Hindlimb muscle (tissue), 1 donor: ENCODE results near the gene B3GAT1. TPM values are rescaled to one million over a fixed set of nuclear protein-coding genes. Genes with fewer than 3 reads are reported as not detected.

Source experiments
- DNase-seq: peaks from one replicate; pipeline ENCODE4 v3.0.0-alpha.2; 2013
- polyA plus RNA-seq: library from polyadenylated mRNA; unstranded; fragments of 120-200 nt; gene quantifications from one replicate; pipeline ENCODE4 v1.2.1, GENCODE V29; 2013; ENCODE audit not compliant: insufficient read length

Gene B3GAT1
- polyA plus RNA-seq, 1 donor, result 0.10 TPM

DNA sequence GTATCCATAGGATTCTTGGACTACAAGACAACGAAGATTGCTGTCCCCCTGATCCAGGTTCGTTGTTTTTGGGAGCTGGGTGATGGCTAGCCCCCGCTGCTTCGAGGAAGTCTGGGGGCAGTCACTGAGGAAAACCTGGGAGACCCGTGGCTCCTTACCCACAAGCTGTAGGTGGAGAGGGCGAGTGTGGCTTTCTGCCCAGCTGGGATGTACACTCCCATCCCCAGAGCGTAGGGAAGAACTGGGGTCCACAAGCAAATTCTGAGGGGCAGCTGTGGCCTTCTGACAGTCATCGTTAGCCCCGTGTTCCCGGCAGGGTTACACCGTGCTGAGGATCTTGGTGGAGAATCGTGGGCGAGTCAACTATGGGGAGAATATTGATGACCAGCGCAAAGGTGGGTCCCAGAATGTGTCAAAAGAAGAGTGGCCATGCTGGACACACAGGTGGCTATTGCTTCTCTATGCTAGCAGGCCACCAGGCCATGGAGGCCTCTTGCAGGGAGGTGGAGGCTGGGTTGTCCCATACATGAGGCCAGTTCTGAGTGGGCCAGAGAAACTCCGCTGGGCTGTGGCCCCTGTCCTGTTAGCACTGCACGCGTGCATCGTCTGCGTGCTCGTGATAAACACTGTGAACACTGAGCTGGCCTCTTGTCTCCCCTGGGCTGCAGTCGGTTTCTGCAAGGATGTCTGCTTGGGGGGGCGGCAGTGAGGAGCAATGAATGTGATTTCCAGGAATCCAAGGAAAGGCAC is 40.4 kb downstream of the B3GAT1 start:
- no peak for DNase-seq

DNA sequence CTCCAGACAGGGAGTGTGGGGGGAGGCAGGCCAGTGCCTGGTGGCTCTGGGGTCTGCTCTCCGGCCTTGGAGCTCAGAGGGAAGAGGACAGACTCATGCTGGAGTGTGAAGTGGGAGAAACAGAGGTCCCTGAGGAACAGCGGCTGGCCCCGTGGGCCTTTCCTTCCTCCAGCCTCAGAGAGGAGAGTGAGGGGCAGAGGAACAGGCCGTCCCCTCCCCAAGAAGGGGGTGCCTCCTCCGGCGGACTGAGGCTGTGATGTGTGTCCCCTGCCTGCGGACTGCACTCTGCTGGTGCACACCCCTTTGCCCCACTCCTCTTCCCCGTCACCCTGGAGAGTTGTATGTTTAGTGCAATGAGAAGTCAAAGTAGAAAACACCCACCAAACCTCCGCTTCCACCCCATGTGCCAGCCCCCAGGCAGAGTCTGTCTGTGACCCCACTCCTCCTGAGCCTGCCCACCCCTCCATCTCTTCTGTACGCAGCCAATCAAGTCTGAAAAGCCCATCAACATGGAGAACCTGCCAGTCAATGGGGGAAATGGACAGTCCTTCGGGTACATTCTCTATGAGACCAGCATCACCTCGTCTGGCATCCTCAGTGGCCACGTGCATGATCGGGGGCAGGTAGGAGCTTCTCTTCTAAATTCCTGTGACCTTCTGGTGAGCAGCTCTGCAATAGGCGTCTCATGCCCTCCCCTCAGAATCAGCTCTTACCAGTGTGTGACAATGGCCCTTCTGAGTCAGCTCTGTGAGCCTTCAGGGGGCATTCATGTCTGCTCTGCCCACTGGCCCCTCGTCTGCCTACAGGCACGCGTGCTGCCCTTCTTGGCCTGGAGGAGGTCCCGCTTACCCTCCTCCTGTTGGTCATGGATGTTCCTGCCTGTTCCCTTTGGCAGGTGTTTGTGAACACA is 41.3 kb downstream of the B3GAT1 start:
- DNase-seq, result no peak

DNA sequence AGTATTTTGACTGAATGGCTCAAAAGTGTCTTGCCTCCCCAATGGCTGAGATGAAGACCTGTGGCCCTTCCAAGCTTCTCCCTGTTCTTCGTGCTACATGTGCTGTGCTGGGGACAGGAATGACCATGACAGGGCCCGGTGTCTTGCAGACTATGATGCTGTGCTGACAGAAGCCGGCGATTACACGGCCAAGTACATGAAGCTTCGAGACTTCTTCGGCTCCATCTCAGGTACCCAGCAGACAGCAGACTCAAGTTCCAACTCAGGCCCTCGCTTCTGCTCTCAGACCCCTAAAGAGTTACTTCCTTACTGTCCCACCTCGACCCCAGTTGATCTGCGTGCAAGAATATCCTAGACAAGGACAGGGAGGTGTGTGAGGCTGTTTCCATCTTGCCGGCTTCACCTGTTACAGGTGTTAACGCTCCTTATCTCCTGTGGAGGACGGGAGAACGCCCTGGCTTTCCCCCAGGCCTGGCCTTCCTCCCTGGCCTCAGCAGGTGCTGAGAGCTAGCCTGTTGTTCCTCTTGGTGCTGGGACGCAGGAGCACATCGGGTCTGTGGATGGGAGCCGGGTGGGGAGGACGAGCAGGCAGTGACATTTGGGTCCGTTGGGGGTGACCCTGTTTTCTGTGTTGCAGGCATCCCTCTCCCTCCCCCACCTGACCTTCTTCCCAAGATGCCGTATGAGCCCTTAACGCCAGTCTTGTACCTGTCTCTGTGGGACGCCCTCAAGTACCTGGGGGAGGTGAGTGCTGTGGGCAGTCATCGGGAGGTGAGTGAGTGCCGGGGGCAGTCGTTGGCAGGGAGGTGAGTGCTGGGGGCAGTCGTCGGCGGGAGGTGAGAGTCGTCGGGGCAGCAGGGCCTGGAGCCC is 42.2 kb downstream of the B3GAT1 start:
- no peak for DNase-seq

DNA sequence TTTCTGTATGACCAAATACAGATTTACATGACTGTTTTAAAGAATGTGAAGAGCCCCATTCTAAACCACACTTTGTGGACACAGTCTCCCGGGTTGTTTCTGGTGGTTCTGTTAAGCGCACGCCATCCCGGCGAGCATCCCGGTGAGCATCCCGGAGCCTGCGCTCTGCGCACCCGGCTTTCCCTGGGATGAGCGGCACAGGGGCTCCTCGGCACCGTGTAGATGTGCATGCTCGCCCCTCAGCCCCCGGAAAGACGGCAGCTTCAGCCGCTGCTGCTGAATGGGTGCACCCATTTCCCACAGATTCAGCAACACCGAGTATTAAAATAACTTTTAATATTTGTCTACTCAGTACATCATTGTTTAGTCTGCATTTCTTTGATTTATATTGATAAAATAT is 44.3 kb downstream of the B3GAT1 start:
- no peak for DNase-seq

DNA sequence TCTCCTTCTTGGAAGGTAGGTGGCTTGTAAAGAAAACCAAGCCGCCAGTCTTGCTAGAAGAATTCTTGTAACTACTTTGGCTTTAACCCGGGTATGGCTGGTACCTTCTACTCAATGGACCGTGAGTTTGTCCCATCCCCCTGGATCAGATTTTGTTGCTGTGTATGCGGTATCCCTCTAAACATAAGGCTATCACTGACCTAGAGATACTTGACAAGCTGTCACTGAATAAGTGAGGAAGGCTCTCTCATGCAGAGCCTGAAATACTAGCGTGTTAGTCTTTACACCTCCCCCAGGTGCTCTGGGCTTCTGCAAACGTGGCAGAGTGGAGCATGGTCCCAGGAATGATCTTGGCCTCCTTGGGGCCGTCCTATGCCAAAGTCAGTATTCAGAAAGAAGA is 45.8 kb downstream of the B3GAT1 start:
- DNase-seq, result no peak

DNA sequence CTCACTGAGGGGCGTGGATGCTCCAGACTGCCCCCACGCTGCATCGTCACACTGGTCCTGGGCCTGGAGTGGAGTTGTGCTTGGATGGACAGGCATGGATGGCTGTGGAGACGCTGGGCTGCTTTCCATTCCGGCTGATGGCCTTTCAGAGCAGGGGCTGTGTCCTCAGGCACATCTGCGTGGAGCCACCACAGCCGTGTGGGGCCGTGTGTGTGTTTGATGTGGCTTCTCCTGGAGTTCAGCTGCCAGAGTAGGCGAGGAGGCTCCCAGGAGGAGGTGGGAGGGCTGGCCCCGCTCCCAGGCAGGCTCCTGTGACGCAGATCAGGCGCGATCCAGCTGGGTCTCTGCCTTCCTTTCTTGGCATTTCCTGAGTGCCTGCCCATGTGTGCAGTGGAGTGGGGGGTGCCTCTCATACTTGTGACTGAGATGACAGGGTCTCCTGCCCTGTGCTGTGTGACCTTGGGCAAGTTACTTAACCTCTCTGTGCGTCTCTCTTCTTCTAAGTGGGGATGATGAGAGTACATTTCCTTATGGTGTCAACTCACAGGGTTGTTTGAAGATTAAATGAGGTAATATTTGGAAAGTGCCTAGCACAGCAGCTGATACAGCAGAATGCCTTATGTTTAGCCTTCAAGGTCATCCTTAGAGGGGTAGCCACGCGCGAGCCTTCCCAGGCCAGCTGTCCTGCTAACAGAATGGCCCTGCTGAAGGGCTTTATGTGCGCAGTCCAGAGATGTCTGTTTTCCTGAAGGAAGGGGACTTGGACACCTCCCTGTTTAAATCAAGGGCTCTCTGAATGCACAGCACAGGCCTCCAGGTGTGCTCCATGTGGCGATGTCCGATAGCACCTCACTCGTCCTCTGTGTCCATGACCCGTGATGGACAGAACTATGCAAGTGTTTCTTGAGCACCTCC is 46.8 kb downstream of the B3GAT1 start:
- DNase-seq, result no peak

DNA sequence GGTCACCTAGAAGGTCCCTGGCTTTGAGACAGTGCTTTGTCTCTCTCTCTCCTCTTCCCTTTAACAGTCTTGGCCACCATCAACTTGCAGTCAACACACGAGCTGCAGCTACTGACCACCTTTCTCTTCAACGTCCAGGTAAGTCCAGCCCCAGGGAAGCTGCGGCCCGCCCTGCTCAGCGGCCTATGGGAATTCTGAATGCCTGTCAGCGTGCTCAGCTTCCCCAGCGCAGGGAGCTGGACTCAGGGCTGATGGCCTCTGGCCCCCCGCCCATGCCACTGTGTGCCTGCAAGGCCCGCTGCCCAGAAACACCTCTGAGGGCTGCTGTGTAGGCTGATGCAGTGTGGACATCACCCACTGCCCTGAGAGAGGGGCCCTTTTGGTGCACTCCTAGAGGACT is 47.8 kb downstream of the B3GAT1 start:
- DNase-seq, result no peak

DNA sequence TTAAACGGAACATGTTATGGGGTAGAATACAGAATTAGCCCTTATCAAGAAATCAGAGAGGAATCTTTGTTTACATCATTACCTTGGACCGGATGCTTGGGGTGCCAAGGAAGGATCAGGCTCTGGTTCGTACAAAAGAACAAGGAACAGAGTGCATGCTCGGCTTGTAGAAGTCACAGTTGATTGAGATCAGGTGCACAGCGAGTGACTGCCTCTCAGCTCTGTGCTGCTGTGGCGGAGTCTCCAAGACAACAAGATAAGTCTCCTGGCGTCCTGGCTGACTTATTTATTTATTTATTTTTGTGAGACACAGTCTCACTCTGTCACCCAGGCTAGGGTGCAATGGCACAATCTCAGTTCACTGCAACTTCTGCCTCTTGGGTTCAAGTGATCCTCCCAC is 48.5 kb downstream of the B3GAT1 start:
- no peak for DNase-seq

DNA sequence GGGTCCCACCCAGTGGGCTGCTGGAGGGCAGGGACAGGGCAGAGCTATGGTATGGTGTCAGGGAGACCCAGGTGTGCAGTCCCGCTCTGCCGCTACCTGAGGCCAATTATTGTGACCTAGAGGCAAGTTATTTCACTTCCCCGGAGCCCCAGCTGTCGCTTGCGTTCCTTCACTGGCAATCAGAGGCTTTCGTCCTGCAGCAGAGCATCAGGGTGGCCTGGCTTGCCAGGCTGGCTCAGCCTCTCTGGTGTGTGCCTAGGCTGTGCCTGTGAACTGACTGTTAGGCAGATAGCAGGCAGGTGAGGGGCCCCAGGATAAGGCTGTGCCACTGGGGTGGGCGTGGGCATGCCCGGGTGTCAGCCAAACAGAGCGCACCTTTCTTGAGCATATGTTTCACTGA is 48.9 kb downstream of the B3GAT1 start:
- no peak for DNase-seq

DNA sequence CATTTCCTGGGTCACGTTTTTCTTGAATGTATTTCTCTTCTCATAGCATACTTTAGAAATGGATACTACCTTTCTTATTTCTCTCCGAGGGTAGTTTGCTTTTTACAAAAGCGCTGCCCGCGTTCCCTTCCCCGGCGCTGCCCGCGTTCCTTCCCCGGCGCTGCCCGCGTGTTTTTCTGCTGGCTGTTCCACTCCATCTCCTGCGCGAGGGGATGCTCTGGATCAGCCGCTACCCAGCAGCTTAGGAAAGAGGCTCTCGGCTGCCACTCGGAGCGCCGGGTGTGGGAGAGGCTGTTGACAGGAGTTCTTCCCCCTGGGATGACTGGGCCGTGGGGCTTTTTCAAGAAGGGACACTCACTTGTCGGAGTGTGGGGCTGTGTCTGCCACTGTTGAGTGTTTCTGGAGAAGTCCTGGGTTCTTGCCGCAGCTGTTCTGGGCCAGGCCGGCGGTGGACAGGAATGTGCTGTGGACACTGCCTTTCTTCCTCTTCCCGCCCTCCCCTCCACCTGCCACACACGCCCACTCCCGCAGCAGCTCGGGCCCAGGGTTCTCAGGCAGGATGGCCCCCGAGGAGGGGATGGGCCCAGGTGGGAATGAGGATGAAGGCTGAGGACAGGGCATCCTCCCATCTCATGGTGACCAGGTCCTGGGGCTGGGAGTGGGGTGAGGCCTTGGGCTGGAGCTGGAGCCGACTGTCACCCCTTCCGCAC is 49.7 kb downstream of the B3GAT1 start:
- DNase-seq, result no peak

DNA sequence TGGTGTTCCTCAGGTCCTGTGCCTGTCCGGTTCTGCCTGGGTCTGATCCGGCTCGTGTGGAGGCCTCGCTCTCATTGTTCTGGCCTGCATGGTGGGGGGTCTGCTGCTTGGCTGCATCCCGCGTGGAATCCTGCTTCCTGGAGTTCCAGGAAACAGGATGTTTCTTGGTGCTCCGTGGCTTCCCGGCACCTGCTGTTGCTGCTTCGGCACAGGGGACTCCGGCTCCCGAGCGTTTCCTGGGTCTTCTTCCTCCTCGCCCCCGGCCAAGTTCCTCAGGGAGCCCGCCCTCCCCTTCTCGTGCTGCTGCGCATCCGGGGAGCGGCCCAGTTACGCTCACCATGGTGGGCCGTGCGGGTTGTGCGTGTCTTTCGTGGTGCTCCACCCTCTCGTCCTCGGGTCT is 50.4 kb downstream of the B3GAT1 start:
- DNase-seq, result no peak

DNA sequence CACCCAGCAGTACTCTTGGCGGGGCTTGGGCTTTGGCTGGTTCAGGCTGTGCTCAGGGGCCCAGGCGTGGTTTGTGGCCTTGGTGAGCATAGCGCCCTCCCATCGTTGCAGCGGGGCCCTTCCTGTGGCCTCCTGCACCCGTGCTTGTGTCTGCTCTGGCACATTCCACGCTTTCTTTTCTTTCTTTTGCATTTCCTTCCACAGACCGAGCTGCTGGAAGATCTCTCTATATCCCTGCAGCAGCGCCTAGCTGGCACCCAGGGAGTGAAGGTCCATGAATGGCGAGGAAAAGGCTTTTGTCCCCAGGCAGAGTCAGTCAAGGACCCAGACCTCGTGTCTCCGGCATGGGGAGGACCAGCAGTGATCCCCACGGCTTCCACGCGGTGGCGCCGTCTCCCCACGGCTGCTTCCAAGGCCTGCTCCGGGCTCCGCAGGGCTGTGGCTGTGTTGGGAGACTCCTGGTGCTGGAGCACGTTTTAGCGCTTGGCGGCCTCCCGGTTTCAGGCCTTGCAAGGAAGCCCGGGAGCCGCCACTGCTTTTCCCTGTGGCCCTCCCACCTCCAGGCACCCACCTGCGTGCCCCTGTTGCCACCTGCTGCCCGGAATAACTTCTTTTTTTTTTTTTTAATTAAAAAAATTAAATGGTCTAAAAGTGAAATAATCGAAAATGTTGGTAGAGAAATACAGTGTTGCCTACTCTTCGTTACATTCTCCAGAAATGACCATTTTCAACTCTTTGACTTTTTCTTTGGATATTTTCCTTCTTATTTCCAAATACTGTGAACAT is 51.8 kb downstream of the B3GAT1 start:
- peak; percentile 75 for DNase-seq

DNA sequence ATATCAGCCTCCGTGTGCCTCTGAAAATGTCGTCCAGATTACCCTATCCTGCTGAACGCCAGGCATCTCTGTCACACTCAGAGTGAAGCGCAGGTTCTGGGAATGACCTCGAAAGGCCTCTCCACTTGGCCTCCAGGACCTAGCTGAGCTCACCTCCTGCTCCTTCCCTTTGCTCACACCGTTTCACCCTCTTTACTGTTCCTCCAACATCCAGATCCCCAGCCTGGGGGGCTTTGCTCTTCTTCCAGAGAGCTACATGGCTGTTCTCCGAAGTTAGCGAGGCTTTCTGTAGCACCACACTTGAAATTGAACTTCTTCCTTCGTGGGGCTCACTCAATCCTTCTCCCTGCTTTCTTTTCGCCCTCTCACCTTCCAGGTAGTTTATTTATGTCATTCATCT is 52.4 kb downstream of the B3GAT1 start:
- no peak for DNase-seq

DNA sequence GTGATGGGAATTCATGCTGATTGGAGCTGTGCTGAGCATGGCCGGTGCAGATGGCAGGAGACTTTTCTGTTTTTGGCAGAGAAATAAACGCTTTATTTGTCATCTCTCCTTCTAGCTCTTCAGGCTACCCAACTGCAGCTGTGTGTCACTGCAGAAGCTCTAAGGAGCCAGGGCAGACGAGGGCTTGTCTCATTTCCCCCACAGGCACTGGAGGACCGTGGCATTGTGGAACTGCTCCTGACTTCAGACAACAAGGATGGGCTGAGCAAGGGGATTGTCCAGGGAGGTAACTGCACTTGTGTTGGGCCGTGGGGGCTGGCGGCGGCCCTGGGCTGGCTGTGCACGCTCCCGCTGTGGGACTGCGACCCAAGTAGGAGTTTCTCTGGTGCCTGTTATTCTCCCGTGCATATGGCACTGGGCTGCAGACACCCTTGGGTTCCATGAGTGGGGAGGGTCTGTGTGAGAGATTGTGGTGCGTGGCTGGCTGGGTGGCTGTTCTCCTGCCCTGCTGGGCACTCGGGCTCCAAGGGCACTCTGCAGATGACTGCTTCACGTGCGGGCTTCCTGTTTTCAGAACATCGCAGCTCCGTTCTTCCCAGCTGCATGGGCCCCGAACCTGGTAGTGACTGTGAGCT is 53.1 kb downstream of the B3GAT1 start:
- no peak for DNase-seq

DNA sequence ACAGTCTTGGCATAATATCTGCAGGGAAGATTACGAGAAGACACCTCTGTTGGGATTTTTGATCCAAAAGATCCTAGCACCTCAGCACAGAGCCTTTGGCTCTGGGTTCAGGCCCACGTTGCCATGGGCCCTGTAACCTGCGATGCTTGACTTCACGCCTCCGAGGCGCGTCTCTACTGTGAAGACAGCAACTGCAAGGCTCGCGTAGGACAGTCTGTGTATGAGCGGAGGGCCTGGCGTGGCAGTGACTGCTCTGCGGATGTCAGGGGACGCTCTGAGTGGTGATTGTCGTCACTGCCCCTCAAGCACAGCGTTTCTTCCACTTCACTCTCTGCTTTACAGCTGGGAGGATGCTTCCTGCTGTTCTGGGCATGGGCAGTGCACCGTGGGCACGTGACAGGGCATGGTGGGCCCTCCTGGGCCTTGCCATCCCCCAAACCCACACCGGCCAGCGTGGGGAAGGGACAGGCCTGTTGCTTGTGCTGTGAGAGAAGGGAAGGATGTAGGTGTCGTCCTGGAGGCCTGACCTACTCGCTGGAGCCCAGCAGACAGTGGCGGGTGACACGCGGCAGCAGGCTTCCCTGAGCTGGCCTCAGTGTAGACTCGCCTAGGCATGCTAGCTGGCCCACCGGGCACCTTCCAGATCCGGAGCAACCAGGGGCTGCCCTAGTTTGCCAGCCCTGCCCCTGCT is 53.7 kb downstream of the B3GAT1 start:
- no peak for DNase-seq

DNA sequence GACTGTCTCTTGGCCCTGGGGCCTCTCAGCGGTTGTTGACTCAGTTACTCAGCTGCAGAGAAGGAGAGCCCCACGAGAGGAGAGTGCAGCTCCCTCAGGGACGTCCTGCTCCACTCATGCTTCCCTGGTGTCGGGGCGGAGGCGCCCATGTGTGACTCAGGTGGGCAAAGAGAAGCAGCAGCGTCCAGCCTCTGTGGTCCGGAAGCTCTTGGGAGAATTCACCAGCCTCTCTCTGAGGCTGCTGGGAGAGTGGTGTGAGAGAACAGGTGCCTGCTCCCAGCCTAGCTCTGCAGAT is 54.5 kb downstream of the B3GAT1 start:
- DNase-seq, result no peak

DNA sequence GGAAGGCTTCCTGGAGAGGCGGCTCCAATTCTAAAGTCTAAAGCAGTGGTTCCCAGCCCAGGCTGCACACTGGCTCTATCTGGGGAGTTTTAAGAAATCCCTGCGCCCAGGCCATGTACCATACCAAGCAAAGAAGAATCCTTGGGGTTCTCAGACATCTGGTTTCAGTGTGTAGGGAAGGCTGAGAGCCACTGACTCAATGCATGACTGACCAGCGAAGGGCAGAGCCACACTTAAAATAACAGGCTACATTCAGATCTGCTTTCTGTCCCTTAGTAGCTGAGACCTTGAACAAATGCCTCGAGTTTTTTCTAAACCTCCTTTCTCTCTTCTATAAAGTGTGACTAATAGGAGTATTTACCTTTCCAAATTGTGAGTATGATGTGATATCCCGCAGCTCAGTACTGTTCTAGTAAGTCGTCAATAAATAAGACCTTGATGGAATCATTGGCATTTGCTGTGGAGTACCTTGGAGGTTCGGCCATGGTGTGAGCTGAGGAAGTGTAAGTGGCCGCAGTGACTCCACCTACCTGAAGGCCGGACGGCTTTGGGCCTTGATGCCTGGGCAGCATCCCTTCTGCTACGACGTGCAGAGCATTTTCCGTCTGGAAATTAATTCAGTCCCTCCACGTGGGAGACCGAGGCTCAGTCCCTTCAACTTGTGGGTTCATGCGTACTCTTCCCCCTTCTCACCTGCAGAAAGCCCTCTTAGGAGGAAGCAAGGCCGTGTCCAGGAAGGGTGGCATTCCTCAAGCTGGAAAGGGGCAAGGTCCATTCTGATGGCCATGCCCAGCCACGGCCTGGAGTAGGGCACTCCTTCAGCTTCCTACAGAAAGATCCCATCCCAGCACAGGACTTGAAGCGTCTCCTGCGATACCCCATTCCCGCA is 55.1 kb downstream of the B3GAT1 start:
- DNase-seq, result no peak

DNA sequence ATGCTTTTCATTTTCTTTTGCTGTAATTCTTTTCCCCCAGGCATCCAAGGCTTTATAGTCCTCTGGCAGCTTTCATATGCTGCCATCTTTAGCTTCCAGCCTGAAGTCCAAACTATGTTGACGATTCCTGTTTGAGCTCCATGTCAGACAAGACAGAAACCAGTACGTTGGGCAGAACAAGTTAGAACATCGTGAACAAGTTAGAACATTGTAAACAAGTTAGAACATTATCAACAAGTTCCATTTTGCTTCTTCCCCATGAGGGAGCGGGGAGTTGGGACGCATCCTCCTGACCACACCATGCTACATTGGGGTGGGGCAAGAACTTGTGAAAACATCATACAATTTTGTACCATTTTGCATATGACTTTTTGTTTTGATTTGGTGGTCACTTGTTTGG is 56.4 kb downstream of the B3GAT1 start:
- DNase-seq, result no peak
